Nephron (organoid): ENCODE measurements around the gene CD274.

Experiments
- H3K27ac Mint-ChIP-seq, 3 experiments: 2 replicates each; pipeline ENCODE4 v1.8.0; 2020; ENCODE audit warnings: mixed read lengths in 3 of 3, mild to moderate bottlenecking in 2 of 3, moderate library complexity in 1 of 3
- H3K27me3 Mint-ChIP-seq: 2 replicates; pipeline ENCODE4 v1.8.0; 2021; ENCODE audit warnings: low read depth, mild to moderate bottlenecking, moderate library complexity, mixed read lengths
- H3K36me3 Mint-ChIP-seq: 2 replicates; pipeline ENCODE4 v1.8.0; 2020; ENCODE audit warnings: low read depth, mixed read lengths
- H3K4me1 Mint-ChIP-seq: 2 replicates; pipeline ENCODE4 v1.8.0; 2020; ENCODE audit warnings: mixed read lengths
- H3K4me3 Mint-ChIP-seq, 3 experiments: 2 replicates each; pipeline ENCODE4 v1.8.0; 2020; ENCODE audit warnings: mild to moderate bottlenecking in 3 of 3, mixed read lengths in 3 of 3, moderate library complexity in 2 of 3
- H3K9me3 Mint-ChIP-seq: 2 replicates; pipeline ENCODE4 v1.8.0; 2020; ENCODE audit warnings: mixed read lengths
- TF ChIP-seq, protein P1 (sequence below), 3 experiments: fragments of 200-600 bp; sonication (generic); IDR thresholded peaks; one replicate each; pipeline ENCODE4 v1.5.0; 2021; ENCODE audit warnings: antibody characterized with exemption in 3 of 3; ENCODE audit not compliant: unreplicated experiment in 3 of 3

The CD274 gene

DNA sequence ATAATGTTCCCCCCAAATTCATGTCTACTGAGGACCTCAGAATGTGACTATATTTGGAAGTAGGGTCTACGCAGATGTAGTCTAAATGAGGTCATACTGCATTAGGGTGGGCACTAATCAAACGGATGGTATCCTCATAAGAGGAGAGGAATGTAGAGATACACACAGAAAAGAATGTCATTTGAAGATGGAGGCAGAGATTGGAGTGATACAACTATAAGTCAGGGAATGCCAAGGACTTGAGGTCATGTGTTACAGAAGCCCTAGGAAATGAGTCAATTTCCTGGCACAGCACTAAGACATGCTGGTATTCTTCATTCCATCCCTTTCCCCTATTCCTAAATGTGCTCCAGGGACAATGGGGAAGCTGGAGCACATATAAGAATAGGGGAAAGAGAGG, 59.2 kb downstream of the CD274 start:
- no peaks in the 10 kb centered on the region for H3K36me3 Mint-ChIP-seq
- no peak overlapping the region for H3K27ac Mint-ChIP-seq
- TF ChIP-seq, protein P1, sequence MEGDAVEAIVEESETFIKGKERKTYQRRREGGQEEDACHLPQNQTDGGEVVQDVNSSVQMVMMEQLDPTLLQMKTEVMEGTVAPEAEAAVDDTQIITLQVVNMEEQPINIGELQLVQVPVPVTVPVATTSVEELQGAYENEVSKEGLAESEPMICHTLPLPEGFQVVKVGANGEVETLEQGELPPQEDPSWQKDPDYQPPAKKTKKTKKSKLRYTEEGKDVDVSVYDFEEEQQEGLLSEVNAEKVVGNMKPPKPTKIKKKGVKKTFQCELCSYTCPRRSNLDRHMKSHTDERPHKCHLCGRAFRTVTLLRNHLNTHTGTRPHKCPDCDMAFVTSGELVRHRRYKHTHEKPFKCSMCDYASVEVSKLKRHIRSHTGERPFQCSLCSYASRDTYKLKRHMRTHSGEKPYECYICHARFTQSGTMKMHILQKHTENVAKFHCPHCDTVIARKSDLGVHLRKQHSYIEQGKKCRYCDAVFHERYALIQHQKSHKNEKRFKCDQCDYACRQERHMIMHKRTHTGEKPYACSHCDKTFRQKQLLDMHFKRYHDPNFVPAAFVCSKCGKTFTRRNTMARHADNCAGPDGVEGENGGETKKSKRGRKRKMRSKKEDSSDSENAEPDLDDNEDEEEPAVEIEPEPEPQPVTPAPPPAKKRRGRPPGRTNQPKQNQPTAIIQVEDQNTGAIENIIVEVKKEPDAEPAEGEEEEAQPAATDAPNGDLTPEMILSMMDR (IDR thresholded peaks at IDR 0.05; ENCODE audit: unreplicated experiment in 3 of 3) = no peak
- no peaks in the 10 kb centered on the region for H3K4me1 Mint-ChIP-seq
- no peaks in the 10 kb centered on the region for H3K27me3 Mint-ChIP-seq
- H3K9me3 Mint-ChIP-seq = peaks cover 3% of the 10 kb centered on the region
- H3K4me3 Mint-ChIP-seq = no peak overlapping the region

DNA sequence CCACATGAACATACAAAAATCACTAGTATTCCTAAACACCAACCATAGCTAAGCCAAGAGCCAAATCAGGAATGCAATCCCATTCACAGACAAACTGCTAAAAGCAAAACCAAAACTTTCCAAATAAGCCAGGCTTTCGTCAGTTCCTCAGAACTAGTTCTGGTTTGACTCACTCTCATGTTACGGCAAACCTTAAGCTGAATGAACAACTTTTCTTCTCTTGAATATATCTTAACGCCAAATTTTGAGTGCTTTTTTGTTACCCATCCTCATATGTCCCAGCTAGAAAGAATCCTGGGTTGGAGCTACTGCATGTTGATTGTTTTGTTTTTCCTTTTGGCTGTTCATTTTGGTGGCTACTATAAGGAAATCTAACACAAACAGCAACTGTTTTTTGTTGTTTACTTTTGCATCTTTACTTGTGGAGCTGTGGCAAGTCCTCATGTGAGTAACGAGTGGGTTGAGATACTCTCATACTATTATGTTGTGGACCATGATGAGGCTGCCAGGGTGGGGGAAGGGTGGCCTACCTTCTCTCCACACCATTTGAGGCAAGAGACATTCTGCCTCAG, 60.1 kb downstream of the CD274 start, which contains the start of gene PDCD1LG2:
Gene PDCD1LG2 (plus strand): TSS at position 172 of the 572 bp plus-strand sequence. CDS start 12,016 bp downstream, outside the sequence.
- Mint-ChIP-seq H3K9me3 (no peaks in the 10 kb centered on the region), H3K4me3 (no peak within 1 kb of the TSS), H3K27me3 (no peaks in the 10 kb centered on the region), H3K36me3 (no peaks in the 10 kb centered on the region), H3K27ac (no peak within 1 kb of the TSS), H3K4me1 (no peaks in the 10 kb centered on the region)
- TF ChIP-seq, protein P1 (IDR thresholded peaks at IDR 0.05; ENCODE audit: unreplicated experiment in 3 of 3) = no peak

DNA sequence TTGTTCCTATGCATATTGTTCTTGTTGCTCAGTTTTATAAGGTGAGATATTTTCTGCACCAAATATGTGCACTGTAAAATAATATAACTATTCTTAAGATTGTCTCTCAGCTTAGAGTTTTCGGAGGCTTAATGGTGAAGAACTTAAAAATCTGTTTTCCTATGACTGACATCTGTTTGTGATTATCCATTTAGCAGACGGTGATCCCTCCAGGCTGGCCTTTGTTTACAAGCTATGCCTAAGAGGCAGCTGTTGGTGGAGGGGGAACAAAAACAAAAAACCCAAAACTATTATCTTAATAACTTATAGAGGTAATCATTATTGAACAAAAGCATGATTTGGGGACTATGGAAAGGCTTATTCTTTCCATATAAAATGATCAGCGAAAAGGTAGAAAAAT, 60.6 kb downstream of the CD274 start:
- no peaks in the 10 kb centered on the region for H3K27me3 Mint-ChIP-seq
- H3K4me1 Mint-ChIP-seq = no peaks in the 10 kb centered on the region
- no peaks in the 10 kb centered on the region for H3K36me3 Mint-ChIP-seq
- TF ChIP-seq, protein P1 (IDR thresholded peaks at IDR 0.05; ENCODE audit: unreplicated experiment in 3 of 3) = no peak
- H3K9me3 Mint-ChIP-seq = no peaks in the 10 kb centered on the region
- no peak overlapping the region for H3K4me3 Mint-ChIP-seq
- no peak overlapping the region for H3K27ac Mint-ChIP-seq

DNA sequence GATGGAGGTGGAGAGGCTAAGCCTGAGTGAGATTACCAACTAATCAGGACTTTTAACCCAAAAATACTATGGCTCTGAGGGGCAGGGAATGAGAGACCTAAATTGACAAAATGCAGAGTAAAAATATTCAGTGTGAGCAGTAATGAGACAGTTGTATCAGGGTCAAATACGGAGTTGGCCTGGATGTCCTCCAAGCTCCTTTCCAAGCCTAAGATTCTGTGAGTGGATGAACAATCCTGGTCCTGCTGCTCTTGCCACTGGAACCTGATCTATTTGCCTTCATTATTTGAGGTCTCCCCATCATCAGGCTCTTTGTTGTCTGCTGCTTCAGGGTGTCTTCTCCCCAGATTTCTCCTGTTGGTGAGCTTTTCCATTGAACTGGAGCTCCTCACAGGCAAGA, 61.1 kb downstream of the CD274 start:
- Mint-ChIP-seq H3K9me3 (no peaks in the 10 kb centered on the region), H3K27me3 (no peaks in the 10 kb centered on the region), H3K4me3 (no peak overlapping the region), H3K4me1 (no peaks in the 10 kb centered on the region), H3K36me3 (no peaks in the 10 kb centered on the region), H3K27ac (no peak overlapping the region)
- TF ChIP-seq, protein P1 (IDR thresholded peaks at IDR 0.05; ENCODE audit: unreplicated experiment in 3 of 3) = no peak

DNA sequence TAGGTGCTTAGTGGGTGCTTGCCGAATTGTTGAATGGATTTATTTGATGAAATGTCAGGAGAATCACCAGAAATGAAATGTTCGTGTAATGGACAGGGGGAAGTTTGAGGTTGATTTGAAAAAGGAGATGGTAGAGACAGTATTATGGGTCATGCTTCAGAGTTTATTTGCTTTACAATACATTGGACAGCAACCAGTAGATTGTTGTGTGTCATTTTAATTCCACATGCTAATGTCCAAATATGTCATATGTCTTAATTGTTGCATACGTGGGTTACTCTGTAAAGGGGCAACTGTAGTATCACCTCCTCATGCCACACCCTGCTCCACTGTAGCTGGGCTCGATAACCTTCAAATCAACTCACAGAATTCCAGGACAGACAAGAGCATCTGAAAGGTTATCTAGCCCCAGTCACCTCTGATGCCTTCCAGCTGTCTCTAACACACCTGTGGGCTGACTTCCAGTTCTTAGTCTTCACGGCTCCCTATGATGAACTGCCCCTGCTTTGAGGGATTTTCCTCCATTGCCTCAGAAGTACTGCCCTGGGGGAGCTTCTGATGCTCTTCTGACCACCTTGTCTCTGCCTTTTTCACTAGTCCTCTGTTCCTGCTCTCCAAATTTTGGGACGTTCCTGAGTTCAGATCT, 61.7 kb downstream of the CD274 start:
- Mint-ChIP-seq H3K9me3 (no peaks in the 10 kb centered on the region), H3K4me1 (no peaks in the 10 kb centered on the region)
- TF ChIP-seq, protein P1 (IDR thresholded peaks at IDR 0.05; ENCODE audit: unreplicated experiment in 3 of 3) = no peak

More for the DNA sequence above, 61.7 kb downstream of the CD274 start:
- no peak overlapping the region for H3K27ac Mint-ChIP-seq
- no peaks in the 10 kb centered on the region for H3K27me3 Mint-ChIP-seq
- no peaks in the 10 kb centered on the region for H3K36me3 Mint-ChIP-seq
- no peak overlapping the region for H3K4me3 Mint-ChIP-seq
